Activated naive CD8-positive, alpha-beta T cell treated with anti-CD3 and anti-CD28 coated beads, Interleukin-2, amount 50 U/mL, for 16 hours (primary cell): ENCODE data around the gene LRIT1.
A peak's percentile ranks its signal among the peaks of the same experiment; 100 is the strongest.
"Not testable (repeated sequence)": the region's sequence is repeated elsewhere in the genome, so short reads cannot be mapped to it uniquely, and the experiment has no call there.

ENCODE experiments used
- DNase-seq: peaks from one replicate; pipeline ENCODE4 v3.0.0-alpha.2; 2020; ENCODE audit warnings: low read depth, low spot score

The LRIT1 gene, protein sequence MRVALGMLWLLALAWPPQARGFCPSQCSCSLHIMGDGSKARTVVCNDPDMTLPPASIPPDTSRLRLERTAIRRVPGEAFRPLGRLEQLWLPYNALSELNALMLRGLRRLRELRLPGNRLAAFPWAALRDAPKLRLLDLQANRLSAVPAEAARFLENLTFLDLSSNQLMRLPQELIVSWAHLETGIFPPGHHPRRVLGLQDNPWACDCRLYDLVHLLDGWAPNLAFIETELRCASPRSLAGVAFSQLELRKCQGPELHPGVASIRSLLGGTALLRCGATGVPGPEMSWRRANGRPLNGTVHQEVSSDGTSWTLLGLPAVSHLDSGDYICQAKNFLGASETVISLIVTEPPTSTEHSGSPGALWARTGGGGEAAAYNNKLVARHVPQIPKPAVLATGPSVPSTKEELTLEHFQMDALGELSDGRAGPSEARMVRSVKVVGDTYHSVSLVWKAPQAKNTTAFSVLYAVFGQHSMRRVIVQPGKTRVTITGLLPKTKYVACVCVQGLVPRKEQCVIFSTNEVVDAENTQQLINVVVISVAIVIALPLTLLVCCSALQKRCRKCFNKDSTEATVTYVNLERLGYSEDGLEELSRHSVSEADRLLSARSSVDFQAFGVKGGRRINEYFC

GRCh38 chr10:84241185-84241790 lies at the start of gene LRIT1:
Gene LRIT1 (minus strand): TSS chr10:84241546. CDS start chr10:84241439, 107 bp downstream.
- no peak for DNase-seq

DNA sequence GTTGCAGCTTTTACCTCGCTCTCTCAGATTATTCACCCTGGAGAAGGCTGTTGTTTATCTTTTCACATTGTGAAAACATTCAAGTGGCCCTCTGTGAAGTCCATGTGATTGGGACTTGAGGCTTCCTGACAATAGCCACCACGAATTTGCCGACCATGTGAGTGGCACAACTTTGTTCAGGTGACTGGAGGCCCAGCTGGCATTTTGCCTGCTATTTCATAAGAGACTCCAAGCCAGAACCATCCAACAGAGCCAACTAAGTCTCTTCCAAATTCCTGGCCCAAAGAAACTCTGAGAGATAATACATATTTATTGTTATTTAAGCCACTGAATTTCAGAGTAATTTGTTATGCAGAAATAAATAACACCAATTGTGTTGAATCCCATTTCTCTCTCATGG lies 48.9 kb upstream of the LRIT1 start:
- DNase-seq = no peak

- no peak for DNase-seq
These were observed 48.3 kb upstream of the LRIT1 start for GRCh38 chr10:84289521-84290200.

GRCh38 chr10:84288151-84288550 lies 46.8 kb upstream of the LRIT1 start:
- no peak for DNase-seq

- DNase-seq = no peak
These were observed 45.3 kb upstream of the LRIT1 start for GRCh38 chr10:84286695-84287094.

DNA sequence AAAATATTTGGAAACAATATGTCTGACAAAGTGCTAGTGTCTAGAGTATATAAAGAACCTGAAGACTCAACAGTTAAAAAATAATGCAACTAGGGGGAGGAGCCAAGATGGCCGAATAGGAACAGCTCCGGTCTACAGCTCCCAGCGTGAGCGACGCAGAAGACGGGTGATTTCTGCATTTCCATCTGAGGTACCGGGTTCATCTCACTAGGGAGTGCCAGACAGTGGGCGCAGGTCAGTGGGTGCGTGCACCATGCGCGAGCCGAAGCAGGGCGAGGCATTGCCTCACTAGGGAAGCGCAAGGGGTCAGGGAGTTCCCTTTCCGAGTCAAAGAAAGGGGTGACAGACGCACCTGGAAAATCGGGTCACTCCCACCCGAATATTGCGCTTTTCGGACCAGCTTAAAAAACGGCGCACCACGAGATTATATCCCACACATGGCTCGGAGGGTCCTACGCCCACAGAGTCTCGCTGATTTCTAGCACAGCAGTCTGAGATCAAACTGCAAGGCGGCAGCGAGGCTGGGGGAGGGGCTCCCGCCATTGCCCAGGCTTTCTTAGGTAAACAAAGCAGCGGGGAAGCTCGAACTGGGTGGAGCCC lies 38.6 kb upstream of the LRIT1 start:
- DNase-seq = not testable (repeated sequence)

DNA sequence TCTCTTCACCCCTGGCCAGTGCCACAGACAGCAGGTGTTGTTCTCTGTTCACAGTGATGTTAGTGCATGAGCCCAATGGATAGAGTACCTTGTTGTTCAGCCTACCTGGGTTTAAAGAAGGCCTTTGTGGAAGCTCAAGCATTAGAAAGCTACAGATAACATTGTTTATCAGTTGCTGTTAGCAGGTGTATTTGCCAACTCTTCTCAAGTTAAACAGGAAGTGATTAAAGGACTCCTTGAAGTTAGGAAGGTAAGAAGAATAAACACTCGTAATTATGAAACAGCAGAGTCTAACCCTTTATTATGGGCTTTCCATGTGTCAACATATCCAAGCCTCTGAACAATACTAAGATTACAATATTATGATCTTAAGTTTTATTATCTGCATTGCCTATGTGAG lies 29.4 kb upstream of the LRIT1 start:
- no peak for DNase-seq

DNA sequence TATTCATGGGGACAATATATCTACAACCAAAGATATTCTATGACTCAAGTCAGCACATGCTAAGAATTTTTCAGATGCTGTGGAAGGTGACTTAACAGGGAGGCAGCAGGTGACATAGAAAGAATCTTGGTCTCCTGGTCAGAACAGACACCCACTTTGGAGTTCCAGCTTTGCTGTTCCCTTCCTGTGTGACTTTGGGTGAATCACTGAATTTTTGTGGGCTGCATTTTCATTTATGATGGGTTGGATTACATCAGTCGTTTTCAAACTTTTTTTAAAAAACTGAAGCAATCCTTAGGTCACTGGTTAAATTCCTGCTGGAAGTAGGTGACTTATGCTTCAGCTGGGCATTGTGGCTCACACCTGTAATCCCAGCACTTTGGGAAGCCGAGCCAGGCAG lies 28.4 kb upstream of the LRIT1 start:
- no peak for DNase-seq

DNA sequence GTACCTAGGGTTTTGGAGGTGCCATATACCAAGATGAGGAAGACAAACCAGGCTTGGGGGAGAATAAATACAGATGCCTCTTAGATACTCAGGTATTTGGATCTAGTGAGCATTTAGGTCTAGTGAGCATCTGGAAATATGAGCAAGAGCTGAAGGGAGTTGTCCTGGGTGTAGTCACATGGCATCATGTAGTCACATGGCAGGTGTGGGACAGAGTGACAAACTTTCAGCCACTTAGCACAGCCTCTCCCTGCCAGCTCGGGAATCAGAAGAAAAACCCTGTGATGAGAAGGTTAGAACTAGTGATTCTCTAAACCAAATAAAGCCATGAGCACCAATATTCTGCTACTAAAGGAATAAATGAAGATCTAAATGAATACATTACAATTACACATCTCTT lies 27.8 kb upstream of the LRIT1 start:
- no peak for DNase-seq

GRCh38 chr10:84267503-84268126 lies 26.3 kb upstream of the LRIT1 start:
- peak; percentile 9 for DNase-seq

DNA sequence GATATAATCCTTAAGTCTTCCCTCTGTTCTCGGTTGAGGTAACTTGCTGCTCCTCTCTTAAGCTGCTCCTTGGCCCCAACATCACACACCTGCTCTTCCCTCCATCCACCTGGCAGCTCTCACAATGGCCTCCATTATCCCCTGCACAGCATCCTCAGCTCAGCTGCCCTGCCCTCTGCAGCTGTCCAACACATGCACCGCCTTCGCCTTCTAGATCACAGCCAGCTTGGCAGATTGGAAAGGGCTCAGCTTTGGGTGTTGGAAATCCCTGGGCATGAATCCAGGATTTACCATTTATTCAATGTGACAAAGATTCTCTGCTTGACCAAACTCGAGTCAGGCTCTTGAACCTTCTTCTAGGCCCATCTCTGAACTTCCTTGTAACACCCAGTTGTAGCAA lies 24.1 kb upstream of the LRIT1 start:
- DNase-seq = no peak

GRCh38 chr10:84264611-84265141 lies 23.3 kb upstream of the LRIT1 start:
- peak; percentile 47 for DNase-seq

DNA sequence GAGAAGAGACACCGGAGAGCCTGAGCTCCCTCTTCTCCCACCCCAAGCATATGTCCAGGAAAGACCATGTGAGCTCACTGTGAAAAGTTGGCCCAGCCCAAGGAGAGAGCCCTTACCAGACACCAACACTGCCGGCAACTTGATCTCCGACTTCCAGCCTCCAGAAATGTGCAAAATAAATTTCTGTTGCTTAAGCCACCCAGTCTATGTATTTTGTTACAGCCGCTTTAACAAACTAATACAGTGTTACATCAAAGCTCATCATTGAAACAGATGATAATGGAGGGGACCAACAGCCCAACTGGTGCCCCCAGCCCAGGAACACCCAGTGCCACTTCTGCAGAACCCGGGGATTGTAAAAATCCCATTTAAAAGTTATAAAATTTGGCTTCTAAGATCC lies 22.4 kb upstream of the LRIT1 start:
- DNase-seq = no peak

DNA sequence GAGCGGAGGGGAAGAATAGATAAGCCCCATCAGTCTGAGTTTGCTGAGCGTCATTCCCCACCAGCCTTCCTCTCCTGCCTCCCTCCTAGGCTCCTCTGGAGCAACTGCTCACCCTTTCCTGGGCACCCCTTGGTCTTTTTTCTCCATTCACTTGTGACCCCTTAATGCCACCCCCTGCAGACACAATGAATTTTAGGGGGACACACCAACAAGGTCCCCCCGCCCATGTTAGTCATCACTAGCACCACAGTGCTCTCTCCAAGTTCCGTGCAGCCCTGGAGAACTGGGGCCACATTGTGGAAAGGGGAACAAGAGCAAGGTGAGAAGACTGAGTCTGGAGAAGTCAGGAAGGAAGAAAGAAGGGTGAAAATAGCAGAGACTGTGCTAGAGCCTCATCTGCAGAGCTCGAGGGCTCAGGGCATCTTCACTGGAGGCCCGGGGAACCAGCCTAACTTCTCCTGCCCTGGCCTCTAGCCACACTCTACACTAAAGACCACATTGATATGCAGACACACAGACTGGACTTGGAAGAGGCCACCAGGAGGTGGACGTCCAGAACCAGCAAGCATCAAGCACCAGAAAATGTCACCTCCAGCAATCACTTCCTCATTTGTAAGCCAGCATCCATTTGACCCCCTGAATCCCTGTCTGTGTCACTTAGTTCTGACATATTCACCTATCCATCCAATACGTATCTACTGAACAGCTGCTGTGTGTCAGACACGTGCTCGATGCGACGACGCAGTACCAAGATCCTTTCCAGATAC lies 21.0 kb upstream of the LRIT1 start:
- DNase-seq = no peak

GRCh38 chr10:84261236-84261915 lies 20.0 kb upstream of the LRIT1 start:
- DNase-seq = no peak

DNA sequence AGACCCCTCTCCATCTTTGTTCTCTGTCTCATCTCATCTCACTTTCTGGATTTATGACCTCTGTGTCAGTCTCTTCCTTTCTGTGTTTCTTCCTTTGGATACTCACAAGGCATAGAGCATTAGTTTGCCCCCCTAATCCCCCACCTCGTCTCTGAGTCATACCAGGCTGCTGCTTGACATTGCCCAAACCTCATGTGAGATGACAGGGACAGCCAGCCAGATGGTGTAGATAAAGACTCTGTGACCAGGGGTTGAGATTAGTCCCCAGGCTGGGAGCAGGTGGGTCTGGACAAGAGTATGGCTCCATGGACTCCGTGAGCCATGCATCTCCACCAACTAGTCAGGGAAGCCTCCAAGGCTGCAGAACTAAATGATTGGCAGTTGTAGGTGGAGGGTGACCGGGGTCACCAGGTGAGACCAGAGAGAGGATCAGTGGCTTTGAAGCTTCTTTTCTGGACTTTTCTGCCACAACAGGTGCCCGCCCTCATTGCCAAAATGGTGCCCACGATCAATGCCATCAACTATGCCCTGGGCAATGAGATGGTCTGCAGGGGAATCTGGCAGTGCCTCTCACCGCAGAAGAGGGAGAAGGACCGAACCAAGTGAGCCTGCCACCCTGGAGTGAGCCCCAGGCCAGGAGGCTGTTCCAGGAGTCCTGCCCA lies 16.8 kb upstream of the LRIT1 start:
- no peak for DNase-seq

- no peak for DNase-seq
These were observed 16.1 kb upstream of the LRIT1 start for GRCh38 chr10:84257343-84258020.

DNA sequence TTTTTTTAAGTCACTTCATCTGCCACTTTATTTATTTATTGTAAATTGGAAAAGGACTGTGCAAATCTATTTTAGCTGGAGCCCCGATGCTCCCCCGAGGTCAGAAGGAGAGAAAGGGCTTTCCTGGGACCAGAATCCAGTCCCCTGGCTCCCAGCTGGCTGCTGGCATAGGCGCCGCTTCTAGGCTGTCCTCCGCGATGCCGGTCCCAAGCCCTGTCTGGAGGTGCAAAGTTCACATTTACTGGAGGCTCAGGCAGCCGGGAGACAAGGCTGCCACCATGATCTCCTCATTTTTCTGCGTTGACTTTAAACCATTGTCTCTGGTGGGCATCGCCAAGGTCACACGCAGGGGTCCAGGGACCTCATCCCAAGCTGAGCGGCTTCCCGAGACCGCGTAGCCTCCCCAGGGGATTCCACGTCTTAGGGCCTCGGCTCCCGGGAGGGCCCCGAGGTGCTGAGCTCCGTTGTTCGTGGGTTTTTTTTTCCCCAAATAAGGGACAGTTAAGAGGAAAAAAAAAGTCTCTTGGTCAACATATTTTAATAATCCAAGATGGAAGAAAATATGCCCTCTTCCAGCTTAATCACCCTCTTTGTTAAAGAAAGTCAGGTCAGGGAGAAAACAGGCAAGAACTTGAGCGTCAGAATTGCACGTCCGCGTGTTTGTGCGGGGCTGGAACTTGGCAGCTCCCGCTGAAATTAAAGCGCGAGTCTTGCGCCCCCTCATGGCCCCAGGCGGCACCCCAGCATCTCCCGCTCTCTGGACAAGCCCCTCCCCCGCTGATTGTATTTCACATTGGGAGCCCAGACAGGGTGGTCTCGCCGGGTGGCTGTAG lies 15.4 kb upstream of the LRIT1 start:
- DNase-seq = no peak
